KG1 (cell line): ENCODE data around the gene ZNF367.
"Not testable (repeated sequence)": the region's sequence is repeated elsewhere in the genome, so short reads cannot be mapped to it uniquely, and the experiment has no call there.

Experiments
- DNase-seq: peaks from one replicate; lab custom pipeline; 2025; lab: John Stamatoyannopoulos, UW

ZNF367 gene

GRCh38 chr9:96399325-96399633, 18.9 kb downstream of the ZNF367 start:
- no peak for DNase-seq

GRCh38 chr9:96398582-96399324, 19.4 kb downstream of the ZNF367 start:
- no peak for DNase-seq

GRCh38 chr9:96395964-96396363, 22.2 kb downstream of the ZNF367 start:
- DNase-seq, result no peak

GRCh38 chr9:96394832-96395496, 23.2 kb downstream of the ZNF367 start:
- DNase-seq, result no peak

GRCh38 chr9:96392263-96392662, 25.9 kb downstream of the ZNF367 start:
- no peak for DNase-seq

GRCh38 chr9:96391021-96391765, 27.0 kb downstream of the ZNF367 start:
- no peak for DNase-seq

- no peak for DNase-seq
Measured at GRCh38 chr9:96388144-96388543, 30.0 kb downstream of the ZNF367 start.

- no peak for DNase-seq
Measured at GRCh38 chr9:96386157-96386556, 32.0 kb downstream of the ZNF367 start.

GRCh38 chr9:96383165-96383942, 34.8 kb downstream of the ZNF367 start, which contains the start of gene SLC35D2:
SLC35D2 (minus strand) TSS chr9:96383711; CDS start chr9:96383634, 77 bp downstream.
- DNase-seq, result no peak

- DNase-seq, result no peak
Measured at GRCh38 chr9:96382839-96383164, 35.4 kb downstream of the ZNF367 start.

- no peak for DNase-seq
Measured at GRCh38 chr9:96382175-96382574, 36.0 kb downstream of the ZNF367 start.

- DNase-seq, result no peak
Measured at GRCh38 chr9:96381696-96382095, 36.5 kb downstream of the ZNF367 start.

- DNase-seq, result no peak
Measured at GRCh38 chr9:96381125-96381524, 37.0 kb downstream of the ZNF367 start.

- DNase-seq, result no peak
Measured at GRCh38 chr9:96379461-96379860, 38.7 kb downstream of the ZNF367 start.

GRCh38 chr9:96378187-96378586, 40.0 kb downstream of the ZNF367 start:
- no peak for DNase-seq

- DNase-seq, result no peak
Measured at GRCh38 chr9:96376891-96377874, 41.0 kb downstream of the ZNF367 start.

GRCh38 chr9:96375507-96375906, 42.7 kb downstream of the ZNF367 start:
- DNase-seq, result not testable (repeated sequence)

- no peak for DNase-seq
Measured at GRCh38 chr9:96367943-96368342, 50.2 kb downstream of the ZNF367 start.

GRCh38 chr9:96363175-96363967, 54.8 kb downstream of the ZNF367 start:
- DNase-seq, result no peak

GRCh38 chr9:96362119-96362518, 56.1 kb downstream of the ZNF367 start:
- DNase-seq, result not testable (repeated sequence)
